GM12878 (cell line): ENCODE data around the gene METTL9. TPM values are rescaled to one million over a fixed set of nuclear protein-coding genes. Genes with fewer than 3 reads are reported as not detected.

Experiments
- ATAC-seq: fragments of 200-7000 bp; cut with Tn5 transposase; 3 replicates; pipeline ENCODE4 v1.9.1; 2020; ENCODE audit warnings: mild to moderate bottlenecking, moderate library complexity
- Bru-seq: library from RNA; stranded (reverse); fragments of 400-500 nt; gene quantifications from one replicate; lab custom pipeline; 2021; lab: Mats Ljungman, UMichigan
- BruChase-seq, 2 experiments: library from RNA; stranded (reverse); fragments of 400-500 nt; gene quantifications; one replicate each; lab custom pipeline; 2021; lab: Mats Ljungman, UMichigan
- BruUV-seq: library from RNA; stranded (reverse); fragments of 400-500 nt; replicated peaks from 2 replicates; lab custom pipeline; 2021; lab: Mats Ljungman, UMichigan
- CTCF ChIA-PET: fragments of 300-600 bp; sonication (Branson Sonifier 250); formaldehyde crosslinking; extraction: SDS; loops from one replicate; lab custom pipeline; 2021; ENCODE audit warnings: inconsistent platforms; lab: Yijun Ruan, JAX
- POLR2A ChIA-PET: fragments of 350-600 bp; formaldehyde crosslinking; extraction: SDS; loops from one replicate; lab custom pipeline; 2021; ENCODE audit warnings: inconsistent platforms; lab: Charles Lee
- RAD21 ChIA-PET: fragments of 300-600 bp; sonication (Branson Sonifier 250); formaldehyde crosslinking; loops from one replicate; lab custom pipeline; 2023; ENCODE audit warnings: antibody characterized with exemption; ENCODE audit not compliant: unreplicated experiment; lab: Charles Lee
- SMC1A ChIA-PET: fragments of 300-600 bp; sonication (Branson Sonifier 250); formaldehyde crosslinking; loops from one replicate; lab custom pipeline; 2023; ENCODE audit not compliant: unreplicated experiment, uncharacterized antibody; lab: Charles Lee
- DNase-seq: peaks from one replicate; pipeline ENCODE4 v3.0.0-alpha.2; 2011; ENCODE audit warnings: low read depth, low spot score
- FAIRE-seq: peaks from 3 replicates; lab custom pipeline; 2011; peaks lifted over from hg19 to GRCh38; lab: Jason Lieb, UNC
- H2AFZ ChIP-seq: 2 replicates; pipeline ENCODE4 v1.6.0; 2011; ENCODE audit warnings: low read depth, low read length, control low read depth; ENCODE audit not compliant: control insufficient read depth
- H3K27ac ChIP-seq: 2 replicates; pipeline ENCODE4 v1.5.1; 2011; ENCODE audit warnings: control low read depth; ENCODE audit not compliant: control insufficient read depth, insufficient read depth
- H3K27me3 ChIP-seq, 2 experiments: replicated peaks in 1 of 2; 2 replicates each; pipeline versions ENCODE4 v1.6.0 to v1.6.1; 2011; ENCODE audit warnings: low read length in 1 of 2; ENCODE audit not compliant: control insufficient read depth in 2 of 2, insufficient read depth in 2 of 2
- H3K36me3 ChIP-seq, 2 experiments: 2 replicates each; pipeline ENCODE4 v1.5.1; 2011; ENCODE audit warnings: low read length in 1 of 2; ENCODE audit not compliant: control insufficient read depth in 2 of 2, insufficient read depth in 2 of 2
- H3K4me1 ChIP-seq: 2 replicates; pipeline ENCODE4 v1.6.1; 2011; ENCODE audit warnings: mild to moderate bottlenecking, low read length, moderate library complexity, mixed read lengths; ENCODE audit not compliant: control insufficient read depth, insufficient read depth
- H3K4me2 ChIP-seq: 2 replicates; pipeline ENCODE4 v1.6.0; 2011; ENCODE audit warnings: control low read depth; ENCODE audit not compliant: control insufficient read depth, insufficient read depth
- H3K4me3 ChIP-seq: fragments of 200-600 bp; sonication (generic); 2 replicates; pipeline ENCODE4 v1.5.1; 2016
- H3K79me2 ChIP-seq: 2 replicates; pipeline ENCODE4 v1.6.0; 2011; ENCODE audit warnings: low read length; ENCODE audit not compliant: control insufficient read depth, insufficient read depth
- H3K9ac ChIP-seq: 2 replicates; pipeline ENCODE4 v1.8.0; 2011; ENCODE audit warnings: low read length, control low read depth, mixed read lengths; ENCODE audit not compliant: control insufficient read depth, insufficient read depth
- H3K9me3 ChIP-seq: replicated peaks from 3 replicates; pipeline ENCODE4 v1.5.1; 2011; ENCODE audit warnings: mild to moderate bottlenecking, low read length; ENCODE audit not compliant: control insufficient read depth, insufficient read depth
- H4K20me1 ChIP-seq: 2 replicates; pipeline ENCODE4 v1.6.0; 2011; ENCODE audit not compliant: control insufficient read depth, insufficient read depth
- CREM ChIP-seq: IDR thresholded peaks from 2 replicates; pipeline ENCODE4 v1.6.1; 2014; ENCODE audit warnings: antibody characterized with exemption, low read depth
- EP300 ChIP-seq, 2 experiments: fragments of 150-350 bp in 1 of 2; IDR thresholded peaks; 2 replicates each; pipeline ENCODE4 v1.6.1; 2011 to 2012; ENCODE audit warnings: low read depth in 2 of 2, low read length in 2 of 2, borderline replicate concordance in 1 of 2, improper control_type of control experiment in 1 of 2, inconsistent platforms in 1 of 2; ENCODE audit not compliant: control insufficient read depth in 1 of 2
- MTA3 ChIP-seq: IDR thresholded peaks from 2 replicates; pipeline ENCODE4 v1.6.1; 2012; ENCODE audit warnings: low read length, inconsistent platforms, borderline replicate concordance
- NFYB ChIP-seq: IDR thresholded peaks from 2 replicates; pipeline ENCODE4 v1.6.1; 2011; ENCODE audit warnings: low read depth, mild to moderate bottlenecking, low read length, improper control_type of control experiment, moderate library complexity; ENCODE audit not compliant: insufficient read depth
- POLR2AphosphoS5 ChIP-seq: IDR thresholded peaks from 2 replicates; pipeline ENCODE4 v1.6.1; 2011; ENCODE audit warnings: mild to moderate bottlenecking, low read length, inconsistent platforms
- SIN3A ChIP-seq: IDR thresholded peaks from 2 replicates; pipeline ENCODE4 v1.6.1; 2012; ENCODE audit warnings: low read depth, low read length, improper control_type of control experiment
- SIX5 ChIP-seq: IDR thresholded peaks from 2 replicates; pipeline ENCODE4 v1.6.1; 2011; ENCODE audit warnings: mild to moderate bottlenecking, low read depth, low read length, moderate library complexity; ENCODE audit not compliant: severe bottlenecking
- SP1 ChIP-seq: IDR thresholded peaks from one replicate; pipeline ENCODE4 v1.6.1; 2011; ENCODE audit warnings: low read depth, low read length
- STAT3 ChIP-seq: IDR thresholded peaks from 2 replicates; pipeline ENCODE4 v1.6.1; 2011; ENCODE audit warnings: low read depth, low read length, improper control_type of control experiment
- ZNF207 ChIP-seq: fragments of 450-650 bp; IDR thresholded peaks from 2 replicates; pipeline ENCODE4 v1.6.1; 2014; ENCODE audit warnings: antibody characterized with exemption, mild to moderate bottlenecking, borderline replicate concordance
- ZNF24 ChIP-seq: fragments of 450-650 bp; IDR thresholded peaks from 2 replicates; pipeline ENCODE4 v1.6.1; 2017; ENCODE audit warnings: antibody characterized with exemption, mild to moderate bottlenecking
- WGBS: methylation state at CpG from one replicate; pipeline ENCODE4 v1.1.6; 2016; ENCODE audit warnings: low lambda C conversion rate; ENCODE audit not compliant: insufficient replicate concordance, insufficient coverage; ENCODE audit errors: missing lambda C conversion rate; 5-methylcytosine and 5-hydroxymethylcytosine counted together
- in situ Hi-C: fragments of 300-500 bp; cut with MboI; formaldehyde crosslinking; loops from 9 replicates; pipeline ENCODE4 v1.14.3; 2018; ENCODE audit warnings: mixed read lengths
- intact Hi-C: fragments of 100-400 bp; cut with micrococcal nuclease; formaldehyde crosslinking; loops from one replicate; pipeline ENCODE4 v1.14.2; 2022; ENCODE audit not compliant: unreplicated experiment
- long read RNA-seq, 2 experiments: library from polyadenylated mRNA; unstranded; transcript quantifications; one replicate each; pipeline ENCODE4 v2.0.0, GENCODE V29; 2019 to 2020
- polyA minus RNA-seq, 3 experiments: library from RNA; depleted of rRNA, polyadenylated mRNA; stranded (reverse); fragments of >200 nt; gene quantifications; 2 replicates each; pipeline ENCODE4 v1.2.3, GENCODE V29; 2011
- polyA plus RNA-seq, 11 experiments: library from polyadenylated mRNA; depleted of rRNA in 4 of 11; unstranded in 6 of 11; stranded (reverse) in 5 of 11; fragments of >200 nt; fragmentation: Nextera tagmentation in 4 of 11; fragmentation: Illumina TruSeq in 1 of 11; extraction: Ambion mirVana in 4 of 11; extraction: Trizol in 1 of 11; gene quantifications; 1 replicate in 1 of 11; 2 replicates in 10 of 11; pipeline versions ENCODE4 v1.2.1 to v1.2.3, GENCODE V29; 2011 to 2016; ENCODE audit warnings: inconsistent platforms in 2 of 11, missing spikeins in 2 of 11, low read depth in 1 of 11
- total RNA-seq, 4 experiments: library from RNA; depleted of rRNA in 3 of 4; stranded (reverse); fragments of >200 nt in 3 of 4; fragmentation: Illumina TruSeq in 1 of 4; extraction: Trizol in 1 of 4; gene quantifications; 2 replicates each; pipeline versions ENCODE4 v1.2.1 to v1.2.3, GENCODE V29; 2013 to 2021
- TF ChIP-seq, protein P1 (sequence below): fragments of 150-350 bp; IDR thresholded peaks from 2 replicates; pipeline ENCODE4 v1.6.1; 2016; ENCODE audit warnings: low read depth, low read length
- TF ChIP-seq, protein P2 (sequence below): fragments of 450-650 bp; IDR thresholded peaks from 2 replicates; pipeline ENCODE4 v1.6.1; 2016; ENCODE audit warnings: mild to moderate bottlenecking

Gene METTL9
- 62.2 and 71.7 TPM in 2 replicates for total RNA-seq (2013; cell fraction: nucleolus; rRNA removed)
- total RNA-seq (2014; rRNA removed) (119 TPM in 2 replicates), total RNA-seq (2014; rRNA removed; fragmentation: Illumina TruSeq; extraction: Trizol) (92.0 and 101 TPM in 2 replicates), total RNA-seq (2021) (90.0 and 98.5 TPM in 2 replicates), polyA plus RNA-seq (2011; rRNA removed) (115 and 196 TPM in 2 replicates), polyA plus RNA-seq (2014; fragmentation: Illumina TruSeq; extraction: Trizol) (106 and 149 TPM in 2 replicates), polyA plus RNA-seq (2014; fragmentation: Nextera tagmentation; extraction: Ambion mirVana) (10 to 100 TPM; 19.4 to 40.0 TPM), polyA plus RNA-seq (2014; rRNA removed) (89.7 and 101 TPM in 2 replicates), polyA plus RNA-seq (2016; fragmentation: Nextera tagmentation; extraction: Ambion mirVana) (100 to 1,000 TPM in 1 of 2 experiments, 10 to 100 TPM in 1; 95.4 to 103 TPM), polyA minus RNA-seq (2011; rRNA and poly(A)+ RNA removed) (34.8 and 37.0 TPM in 2 replicates), Bru-seq, nascent RNA (percentile 80 among the genes with signal in this experiment), BruChase-seq, experiment 1, labeled RNA remaining after a 6-hour chase (percentile 75 among the genes with signal in this experiment), BruChase-seq, experiment 2, labeled RNA remaining after a 2-hour chase (percentile 71 among the genes with signal in this experiment)
- 26.1 TPM for polyA plus RNA-seq (2011; ENCODE audit: low read depth)
- 46.5 and 46.6 TPM in 2 replicates for polyA plus RNA-seq (2011; cell fraction: cytosol; rRNA removed)
- 23.6 and 27.4 TPM in 2 replicates for polyA plus RNA-seq (2011; cell fraction: nucleus; rRNA removed)
- polyA plus RNA-seq (2012) = 48.7 and 50.0 TPM in 2 replicates
- 17.4 and 20.2 TPM in 2 replicates for polyA minus RNA-seq (2011; cell fraction: cytosol; rRNA and poly(A)+ RNA removed)
- polyA minus RNA-seq (2011; cell fraction: nucleus; rRNA and poly(A)+ RNA removed) = 17.4 and 24.3 TPM in 2 replicates
- long read RNA-seq, experiment 1, full-length matches to known transcripts = 83 of 103 reads
- long read RNA-seq, experiment 1, partial matches to known transcripts = 7 of 103 reads
- long read RNA-seq, experiment 1, other reads (novel, unspliced or antisense) = 13 of 103 reads
- long read RNA-seq, experiment 2, full-length matches to known transcripts = 22 of 37 reads
- long read RNA-seq, experiment 2, partial matches to known transcripts = 10 of 37 reads
- long read RNA-seq, experiment 2, other reads (novel, unspliced or antisense) = 5 of 37 reads

GRCh38 chr16:21599122-21600030, at the start of gene METTL9:
TSS of gene METTL9 (plus strand) at chr16:21599577. CDS start at chr16:21599734, 157 bp downstream.
- CTCF ChIA-PET = interaction anchor here (1.1 kb wide), 1 partner anchor 10 kb away, joined by 4 read pairs; no protein-coding TSS in a partner anchor
- POLR2A ChIA-PET = interaction anchor here (0.6 to 1.2 kb wide), 2 partner anchors 43 to 79 kb away, joined by 3 to 7 read pairs; no protein-coding TSS in a partner anchor
- H3K9me3 ChIP-seq = no peaks in the 10 kb centered on the region
- H2AFZ ChIP-seq = peak within 1 kb of the TSS; percentile 85
- no TSS peak for BruUV-seq
- intact Hi-C loops (loop anchor here (2.0 kb wide), 2 partner anchors 41 to 591 kb away; no protein-coding TSS in a partner anchor), in situ Hi-C loops (no loop called here)
- ATAC-seq = peak; percentile 92
- no peaks in the 10 kb centered on the region for H3K36me3 ChIP-seq
- SMC1A ChIA-PET = interaction anchor here (19.1 kb wide), 1 partner anchor 42 kb away, joined by 204 read pairs; no protein-coding TSS in a partner anchor
- peak within 1 kb of the TSS; percentile 96 for H3K4me2 ChIP-seq
- peaks cover 22% of the 10 kb centered on the region for H3K79me2 ChIP-seq
- peak within 1 kb of the TSS; percentile 84 for H3K27ac ChIP-seq
- H3K27me3 ChIP-seq = no peaks in the 10 kb centered on the region
- peak; percentile 90 for FAIRE-seq
- H4K20me1 ChIP-seq = no peaks in the 10 kb centered on the region
- peak within 1 kb of the TSS; percentile 87 for H3K4me3 ChIP-seq
- RAD21 ChIA-PET = no interaction called here
- peak within 1 kb of the TSS; percentile 96 for H3K9ac ChIP-seq
- WGBS = 1% methylated on average over 75 of the region's 100 CpGs
- peaks cover 6% of the 10 kb centered on the region; the same call in 1 of the 2 replicates for H3K4me1 ChIP-seq
- peak; percentile 73 for DNase-seq
- TF ChIP-seq ZNF24 = peak; percentile 27; the same call in 1 of the 2 replicates
- peak; percentile 96 for TF ChIP-seq ZNF207
- peak; percentile 60 for TF ChIP-seq NFYB
- peak; percentile 86 for TF ChIP-seq SP1
- TF ChIP-seq, protein P1, sequence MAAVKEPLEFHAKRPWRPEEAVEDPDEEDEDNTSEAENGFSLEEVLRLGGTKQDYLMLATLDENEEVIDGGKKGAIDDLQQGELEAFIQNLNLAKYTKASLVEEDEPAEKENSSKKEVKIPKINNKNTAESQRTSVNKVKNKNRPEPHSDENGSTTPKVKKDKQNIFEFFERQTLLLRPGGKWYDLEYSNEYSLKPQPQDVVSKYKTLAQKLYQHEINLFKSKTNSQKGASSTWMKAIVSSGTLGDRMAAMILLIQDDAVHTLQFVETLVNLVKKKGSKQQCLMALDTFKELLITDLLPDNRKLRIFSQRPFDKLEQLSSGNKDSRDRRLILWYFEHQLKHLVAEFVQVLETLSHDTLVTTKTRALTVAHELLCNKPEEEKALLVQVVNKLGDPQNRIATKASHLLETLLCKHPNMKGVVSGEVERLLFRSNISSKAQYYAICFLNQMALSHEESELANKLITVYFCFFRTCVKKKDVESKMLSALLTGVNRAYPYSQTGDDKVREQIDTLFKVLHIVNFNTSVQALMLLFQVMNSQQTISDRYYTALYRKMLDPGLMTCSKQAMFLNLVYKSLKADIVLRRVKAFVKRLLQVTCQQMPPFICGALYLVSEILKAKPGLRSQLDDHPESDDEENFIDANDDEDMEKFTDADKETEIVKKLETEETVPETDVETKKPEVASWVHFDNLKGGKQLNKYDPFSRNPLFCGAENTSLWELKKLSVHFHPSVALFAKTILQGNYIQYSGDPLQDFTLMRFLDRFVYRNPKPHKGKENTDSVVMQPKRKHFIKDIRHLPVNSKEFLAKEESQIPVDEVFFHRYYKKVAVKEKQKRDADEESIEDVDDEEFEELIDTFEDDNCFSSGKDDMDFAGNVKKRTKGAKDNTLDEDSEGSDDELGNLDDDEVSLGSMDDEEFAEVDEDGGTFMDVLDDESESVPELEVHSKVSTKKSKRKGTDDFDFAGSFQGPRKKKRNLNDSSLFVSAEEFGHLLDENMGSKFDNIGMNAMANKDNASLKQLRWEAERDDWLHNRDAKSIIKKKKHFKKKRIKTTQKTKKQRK = no peak
- peak; percentile 67 for TF ChIP-seq SIX5
- TF ChIP-seq MTA3 = no peak
- TF ChIP-seq EP300 (IDR thresholded peaks at IDR 0.05; ENCODE audit: borderline replicate concordance in 1 of 2, control insufficient read depth in 1 of 2, low read depth in 2 of 2, low read length in 2 of 2) = peak; percentile 23 to 30; a peak in 1 of 4 replicates
- TF ChIP-seq SIN3A = peak; percentile 82
- TF ChIP-seq STAT3 = no peak
- TF ChIP-seq POLR2AphosphoS5 = peak; percentile 93
- TF ChIP-seq, protein P2, sequence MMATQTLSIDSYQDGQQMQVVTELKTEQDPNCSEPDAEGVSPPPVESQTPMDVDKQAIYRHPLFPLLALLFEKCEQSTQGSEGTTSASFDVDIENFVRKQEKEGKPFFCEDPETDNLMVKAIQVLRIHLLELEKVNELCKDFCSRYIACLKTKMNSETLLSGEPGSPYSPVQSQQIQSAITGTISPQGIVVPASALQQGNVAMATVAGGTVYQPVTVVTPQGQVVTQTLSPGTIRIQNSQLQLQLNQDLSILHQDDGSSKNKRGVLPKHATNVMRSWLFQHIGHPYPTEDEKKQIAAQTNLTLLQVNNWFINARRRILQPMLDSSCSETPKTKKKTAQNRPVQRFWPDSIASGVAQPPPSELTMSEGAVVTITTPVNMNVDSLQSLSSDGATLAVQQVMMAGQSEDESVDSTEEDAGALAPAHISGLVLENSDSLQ = peak; percentile 67
- TF ChIP-seq CREM = peak; percentile 91
